DMS114 treated with DMSO at 0.1 percent for 48 hours (cell line): ENCODE data around the gene FLRT2.

Experiments used
- DNase-seq: peaks from one replicate; lab custom pipeline; 2025; ENCODE audit not compliant: unreplicated experiment; lab: John Stamatoyannopoulos, UW

The FLRT2 gene

DNA sequence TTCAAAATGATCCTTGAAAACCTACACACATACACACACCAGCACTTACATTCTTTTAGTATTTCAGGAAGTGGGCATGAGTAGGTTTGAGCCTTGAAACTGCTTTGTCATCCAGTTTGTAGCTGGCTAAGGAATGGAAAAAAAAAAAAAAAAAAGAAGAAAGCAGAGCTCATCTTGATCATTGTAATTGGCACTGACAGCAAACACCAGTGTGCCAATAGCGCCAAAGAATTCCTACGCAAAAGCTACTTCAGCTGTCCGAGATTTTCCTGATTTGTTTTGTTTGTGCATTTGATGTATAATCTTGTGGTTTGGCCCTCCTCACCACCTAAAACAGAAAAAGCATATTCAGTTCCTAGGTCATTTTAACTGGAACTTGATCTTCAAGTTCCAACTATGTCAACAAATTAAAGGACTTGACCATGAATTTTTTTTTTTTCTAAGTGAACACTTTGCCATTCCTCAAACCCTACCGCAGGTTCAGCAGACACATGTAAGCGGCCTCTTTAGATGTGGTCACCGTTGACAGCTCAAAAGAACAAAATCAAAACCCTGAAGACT, 57.3 kb downstream of the FLRT2 start:
- DNase-seq: no peak

DNA sequence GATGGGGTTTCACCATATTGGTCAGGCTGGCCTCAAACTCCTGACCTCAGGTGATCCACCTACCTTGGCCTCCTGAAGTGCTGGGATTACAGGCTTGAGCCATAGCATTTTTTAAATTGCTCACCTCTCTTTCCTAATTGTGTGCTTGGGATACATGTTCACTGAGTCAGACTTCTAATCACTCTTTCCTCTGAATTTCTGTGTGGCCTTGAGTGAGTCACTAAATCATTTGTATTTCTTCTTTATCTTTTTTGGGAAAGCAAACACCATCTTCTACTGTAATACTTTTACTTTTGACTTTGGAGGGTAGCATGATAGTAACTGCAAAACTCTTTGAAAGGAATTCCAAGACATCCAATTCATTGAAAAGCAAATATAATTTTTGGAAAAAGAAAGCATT, 60.8 kb downstream of the FLRT2 start:
- DNase-seq: no peak

GRCh38 chr14:85594217-85594616, 64.3 kb downstream of the FLRT2 start:
- no peak for DNase-seq

DNA sequence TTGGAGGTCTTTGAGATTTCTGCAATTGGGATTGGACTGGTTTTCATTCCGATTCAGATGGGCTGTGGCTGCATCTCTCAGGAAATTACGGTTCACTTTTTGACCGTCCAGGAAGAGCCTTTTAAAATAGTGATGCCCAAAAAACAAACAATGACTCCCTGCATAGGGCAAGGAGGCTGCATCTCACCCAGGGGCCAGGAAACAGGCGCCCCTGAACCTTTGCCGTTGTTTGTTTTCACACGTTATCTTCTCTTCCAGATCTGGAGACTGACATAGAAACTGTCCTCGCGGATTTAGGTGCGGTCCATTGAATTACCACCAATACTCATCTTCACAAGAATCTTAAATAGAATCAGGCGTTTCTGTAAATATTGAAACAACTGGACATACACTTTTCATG, 66.0 kb downstream of the FLRT2 start:
- no peak for DNase-seq

DNA sequence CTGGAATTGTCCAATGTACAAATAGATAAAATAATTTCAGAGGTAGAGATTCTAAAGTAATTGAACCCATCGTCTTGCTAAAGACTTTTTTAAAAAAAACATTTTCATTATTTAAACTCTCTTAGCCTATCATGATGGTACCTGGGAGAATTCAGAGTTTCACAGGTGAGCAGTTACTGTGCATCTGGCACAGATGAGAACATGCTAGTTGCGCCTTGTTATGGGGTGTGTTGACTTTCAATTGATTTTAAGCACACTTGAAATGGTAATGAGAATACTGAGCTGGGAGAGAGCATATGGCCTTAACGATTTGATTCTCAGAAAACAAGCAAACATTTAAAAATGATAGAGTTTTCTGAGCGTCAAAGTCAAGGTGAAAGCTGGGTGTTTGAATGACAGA, 66.6 kb downstream of the FLRT2 start:
- no peak for DNase-seq

GRCh38 chr14:85597701-85598100, 67.8 kb downstream of the FLRT2 start:
- no peak for DNase-seq

- no peak for DNase-seq
Observed at GRCh38 chr14:85599939-85600338, 70.0 kb downstream of the FLRT2 start.

DNA sequence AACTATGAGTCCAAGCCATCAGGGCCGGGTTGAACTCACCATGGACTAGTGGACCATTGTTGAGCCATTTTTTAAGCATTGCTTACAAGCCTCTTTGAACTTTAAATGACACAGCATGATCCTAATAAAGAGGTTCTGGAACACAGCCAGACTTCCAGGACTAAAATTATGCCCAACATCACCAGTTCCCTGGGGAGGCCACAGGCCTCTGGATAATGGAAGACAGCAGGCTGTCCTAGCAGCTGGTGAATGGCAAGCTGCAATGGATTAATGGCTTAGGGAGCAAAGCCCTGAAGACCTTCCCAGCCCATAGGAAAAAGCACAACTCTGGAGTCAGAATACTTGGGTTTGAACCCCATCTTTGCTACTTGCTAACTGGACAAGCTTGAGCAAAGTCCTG, 71.3 kb downstream of the FLRT2 start:
- no peak for DNase-seq

DNA sequence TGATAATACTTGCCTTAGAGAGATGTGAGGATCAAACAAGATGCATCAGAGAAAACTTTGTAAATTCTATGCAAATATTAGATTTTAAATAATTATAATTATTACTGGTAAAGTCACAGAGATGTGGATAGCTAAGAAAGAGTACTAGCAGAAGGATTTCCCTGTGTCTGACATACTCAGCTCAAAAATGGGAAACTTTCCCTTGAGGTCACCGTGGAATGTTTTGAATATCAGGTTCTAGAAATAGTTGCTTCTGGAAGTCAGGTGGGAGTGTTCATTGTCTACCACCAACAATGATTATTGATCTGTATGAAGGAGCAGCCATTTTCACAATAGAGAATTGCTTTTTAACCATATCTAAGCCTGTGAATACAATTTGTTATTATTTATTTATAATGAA, 71.7 kb downstream of the FLRT2 start:
- DNase-seq: no peak

GRCh38 chr14:85602345-85602744, 72.4 kb downstream of the FLRT2 start:
- DNase-seq: no peak

- no peak for DNase-seq
Observed at GRCh38 chr14:85604021-85604420, 74.1 kb downstream of the FLRT2 start.

GRCh38 chr14:85604714-85605113, 74.8 kb downstream of the FLRT2 start:
- no peak for DNase-seq

DNA sequence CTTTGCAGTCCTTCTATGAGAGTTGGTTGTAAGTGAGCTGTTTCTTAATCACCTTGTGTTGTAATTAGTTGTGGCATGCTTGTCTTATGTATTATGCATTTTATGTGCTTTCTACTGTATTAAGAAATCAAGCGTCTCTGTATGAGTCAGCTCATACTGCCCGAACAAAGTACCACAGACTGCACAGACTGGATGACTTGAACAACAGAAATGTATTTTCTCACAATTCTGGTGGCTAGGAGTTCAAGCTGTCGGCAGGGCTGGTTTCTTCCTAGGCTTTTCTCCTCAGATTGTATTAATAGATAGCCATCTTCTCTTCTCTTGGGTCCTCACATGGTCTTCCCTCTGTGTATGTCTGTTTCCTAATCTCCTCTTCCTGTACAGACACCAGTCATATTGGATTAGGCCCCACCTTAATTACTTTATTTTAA, 77.7 kb downstream of the FLRT2 start:
- no peak for DNase-seq

GRCh38 chr14:85613496-85613895, 83.6 kb downstream of the FLRT2 start:
- DNase-seq: no peak

DNA sequence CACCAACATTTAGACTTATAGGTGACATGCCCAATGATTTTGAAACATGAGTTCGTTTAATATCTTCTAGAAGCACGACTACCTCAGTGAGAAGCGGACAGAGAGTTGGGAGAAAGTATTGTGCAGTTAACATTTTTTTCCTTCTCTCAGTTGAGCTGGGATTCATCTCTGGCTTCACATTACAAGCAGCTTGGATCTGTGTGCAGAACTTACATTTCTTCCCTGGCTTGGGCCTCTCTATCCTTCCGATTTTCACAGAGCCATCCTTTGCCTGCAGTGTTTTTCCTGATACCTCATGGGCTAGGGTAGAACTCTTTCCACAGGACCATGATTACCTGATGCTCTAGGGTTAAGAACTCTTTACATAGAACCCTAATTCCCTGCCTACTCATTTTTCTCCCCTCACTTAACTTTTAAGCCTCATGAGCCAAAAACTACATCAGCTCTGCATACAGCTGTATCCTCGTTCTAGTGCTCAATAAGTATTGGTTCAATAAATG, 86.5 kb downstream of the FLRT2 start:
- DNase-seq: no peak

DNA sequence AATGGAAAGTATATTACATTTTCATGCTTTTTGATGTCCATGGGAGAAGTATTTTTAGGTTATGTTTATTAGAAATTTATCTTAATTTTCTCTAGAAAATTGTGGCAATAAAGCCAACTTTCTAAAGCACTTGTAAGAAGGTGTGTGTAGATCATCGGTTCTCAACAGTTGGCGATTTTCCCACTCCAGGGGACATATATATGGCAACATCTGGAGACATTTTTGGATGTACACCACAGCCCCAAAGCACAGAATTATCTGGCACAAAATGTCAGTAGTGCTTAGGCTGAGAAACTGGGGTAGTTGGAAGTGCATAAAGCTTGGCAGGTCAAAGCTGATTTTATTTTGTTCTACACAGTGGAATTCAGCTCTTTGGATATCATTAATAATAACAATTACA, 86.9 kb downstream of the FLRT2 start:
- DNase-seq: no peak

- DNase-seq: no peak
Observed at GRCh38 chr14:85617791-85618190, 87.8 kb downstream of the FLRT2 start.

DNA sequence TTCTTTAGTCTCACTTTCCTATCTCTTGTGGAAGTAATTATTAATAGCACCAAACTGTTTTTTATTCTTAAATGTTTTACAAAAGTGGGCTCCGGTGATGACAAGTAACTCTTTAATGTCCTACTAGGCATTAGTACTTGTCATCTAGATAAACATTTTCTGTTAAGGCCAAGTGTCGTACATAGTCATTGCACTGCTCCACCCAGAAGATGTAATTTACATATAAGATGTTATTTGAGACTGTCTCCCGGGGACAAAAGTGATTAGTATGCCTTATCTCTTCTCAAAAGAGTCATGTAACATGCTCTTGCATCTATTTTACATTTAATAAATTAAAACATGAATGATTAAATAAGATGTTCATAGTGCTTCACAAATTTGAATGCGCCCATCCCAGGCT, 88.4 kb downstream of the FLRT2 start:
- DNase-seq: no peak

DNA sequence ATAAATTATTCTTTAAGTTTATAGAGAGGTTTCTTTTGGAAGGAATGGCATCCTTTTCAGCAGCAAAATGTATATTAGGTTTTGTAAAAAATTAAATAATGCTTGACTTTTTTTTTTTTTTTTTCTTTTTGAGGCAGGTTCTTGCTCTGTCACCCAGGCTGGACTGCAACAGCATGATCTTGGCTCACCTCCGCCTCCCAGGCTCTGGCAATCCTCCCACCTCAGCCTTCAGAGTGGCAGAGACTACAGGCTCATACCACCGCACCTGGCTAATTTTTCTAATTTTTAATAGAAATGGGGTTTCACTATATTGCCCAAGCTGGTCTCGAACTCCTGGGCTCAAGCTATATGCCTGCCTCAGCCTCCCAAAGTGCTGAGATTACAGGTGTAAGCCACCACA, 89.0 kb downstream of the FLRT2 start:
- DNase-seq: no peak

GRCh38 chr14:85619851-85620250, 89.9 kb downstream of the FLRT2 start:
- no peak for DNase-seq

DNA sequence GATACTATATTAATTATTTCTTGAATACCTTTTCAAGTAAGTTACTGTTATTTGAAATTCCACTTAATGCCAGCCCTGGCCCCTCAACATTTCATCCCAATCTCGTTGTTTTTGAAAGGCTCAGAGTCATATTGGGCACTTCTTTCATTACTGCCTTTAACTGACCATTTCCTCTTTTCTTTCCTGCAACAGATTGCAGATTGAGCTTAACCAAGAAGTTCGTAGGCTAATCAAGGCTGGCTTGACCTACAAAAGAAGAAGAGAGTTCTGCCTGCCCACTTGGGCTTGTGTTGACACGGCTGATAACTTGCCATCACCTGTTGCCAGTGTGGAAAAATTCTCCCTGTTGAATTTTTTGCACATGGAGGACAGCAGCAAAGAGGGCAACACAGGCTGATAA, 91.0 kb downstream of the FLRT2 start:
- no peak for DNase-seq

DNA sequence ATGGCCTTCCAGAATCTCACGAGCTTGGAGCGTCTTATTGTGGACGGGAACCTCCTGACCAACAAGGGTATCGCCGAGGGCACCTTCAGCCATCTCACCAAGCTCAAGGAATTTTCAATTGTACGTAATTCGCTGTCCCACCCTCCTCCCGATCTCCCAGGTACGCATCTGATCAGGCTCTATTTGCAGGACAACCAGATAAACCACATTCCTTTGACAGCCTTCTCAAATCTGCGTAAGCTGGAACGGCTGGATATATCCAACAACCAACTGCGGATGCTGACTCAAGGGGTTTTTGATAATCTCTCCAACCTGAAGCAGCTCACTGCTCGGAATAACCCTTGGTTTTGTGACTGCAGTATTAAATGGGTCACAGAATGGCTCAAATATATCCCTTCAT, 92.2 kb downstream of the FLRT2 start:
- no peak for DNase-seq

DNA sequence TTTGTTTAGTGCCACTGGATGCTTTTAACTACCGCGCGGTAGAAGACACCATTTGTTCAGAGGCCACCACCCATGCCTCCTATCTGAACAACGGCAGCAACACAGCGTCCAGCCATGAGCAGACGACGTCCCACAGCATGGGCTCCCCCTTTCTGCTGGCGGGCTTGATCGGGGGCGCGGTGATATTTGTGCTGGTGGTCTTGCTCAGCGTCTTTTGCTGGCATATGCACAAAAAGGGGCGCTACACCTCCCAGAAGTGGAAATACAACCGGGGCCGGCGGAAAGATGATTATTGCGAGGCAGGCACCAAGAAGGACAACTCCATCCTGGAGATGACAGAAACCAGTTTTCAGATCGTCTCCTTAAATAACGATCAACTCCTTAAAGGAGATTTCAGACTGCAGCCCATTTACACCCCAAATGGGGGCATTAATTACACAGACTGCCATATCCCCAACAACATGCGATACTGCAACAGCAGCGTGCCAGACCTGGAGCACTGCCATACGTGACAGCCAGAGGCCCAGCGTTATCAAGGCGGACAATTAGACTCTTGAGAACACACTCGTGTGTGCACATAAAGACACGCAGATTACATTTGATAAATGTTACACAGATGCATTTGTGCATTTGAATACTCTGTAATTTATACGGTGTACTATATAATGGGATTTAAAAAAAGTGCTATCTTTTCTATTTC, 93.2 kb downstream of the FLRT2 start:
- no peak for DNase-seq
